Spinal cord (tissue), 10 donors: Measurements from ENCODE around the gene FOXO6. TPM values are rescaled to one million over a fixed set of nuclear protein-coding genes. Genes with fewer than 3 reads are reported as not detected.

Experiments used
- DNase-seq, 6 donors: peaks; one replicate each; pipeline versions ENCODE4 v3.0.0 to v3.0.0-alpha.2; 2013 to 2015; ENCODE audit warnings: low spot score in 6 of 6, low read depth in 4 of 6
- H3K27ac ChIP-seq: one replicate; pipeline ENCODE4 v1.5.1; 2013; ENCODE audit warnings: low read depth, low read length, control low read depth
- H3K27me3 ChIP-seq: one replicate; pipeline ENCODE4 v1.6.1; 2013; ENCODE audit warnings: low read length; ENCODE audit not compliant: control insufficient read depth, insufficient read depth
- H3K36me3 ChIP-seq: one replicate; pipeline ENCODE4 v1.6.1; 2013; ENCODE audit warnings: low read length; ENCODE audit not compliant: control insufficient read depth, insufficient read depth
- H3K4me1 ChIP-seq: one replicate; pipeline ENCODE4 v1.6.1; 2013; ENCODE audit warnings: low read length; ENCODE audit not compliant: control insufficient read depth, insufficient read depth
- H3K4me3 ChIP-seq: one replicate; pipeline ENCODE4 v1.5.1; 2013; ENCODE audit warnings: low read depth, low read length, control low read depth
- H3K9me3 ChIP-seq: one replicate; pipeline ENCODE4 v1.6.1; 2013; ENCODE audit warnings: low read length; ENCODE audit not compliant: control insufficient read depth, insufficient read depth
- WGBS: methylation state at CpG from one replicate; pipeline ENCODE4 v1.1.5; 2013; ENCODE audit warnings: missing lambda C conversion rate; ENCODE audit not compliant: insufficient coverage; 5-methylcytosine and 5-hydroxymethylcytosine counted together
- polyA plus RNA-seq, 2 donors: library from polyadenylated mRNA; unstranded; fragments of 120-200 nt; gene quantifications; one replicate each; pipeline ENCODE4 v1.2.1, GENCODE V29; 2013; ENCODE audit not compliant: insufficient read length in 2 of 2
- total RNA-seq, 2 donors: library from RNA; depleted of rRNA in 1 of 2; stranded (reverse); fragments of 120-200 nt in 1 of 2; fragments of >200 nt in 1 of 2; gene quantifications; one replicate each; pipeline versions ENCODE4 v1.2.3 to v1.2.4, GENCODE V29; 2013 to 2014
- donor health status: healthy.

Gene FOXO6
- total and polyA plus RNA-seq, 4 donors, result 1.9 to 11.0 (median 5.9) TPM

- no peaks in the 10 kb centered on the region for H3K9me3 ChIP-seq
- H3K4me3 ChIP-seq, result no peak overlapping the region
- WGBS, result no CpG with 5 or more reads among the region's 2 CpGs
- no peaks in the 10 kb centered on the region for H3K27me3 ChIP-seq
- H3K36me3 ChIP-seq, result no peaks in the 10 kb centered on the region
- no peak overlapping the region for H3K27ac ChIP-seq
- H3K4me1 ChIP-seq, result peaks cover 3% of the 10 kb centered on the region
- peak in 1 of 6 donors; percentile 34 for DNase-seq
Measured at GRCh38 chr1:41340655-41341364, 20.4 kb upstream of the FOXO6 start.

GRCh38 chr1:41341365-41341683 is 19.9 kb upstream of the FOXO6 start:
- H3K27ac ChIP-seq, result no peak overlapping the region
- H3K4me3 ChIP-seq, result no peak overlapping the region
- no peaks in the 10 kb centered on the region for H3K9me3 ChIP-seq
- DNase-seq, result no peak
- peaks cover 3% of the 10 kb centered on the region for H3K4me1 ChIP-seq
- H3K27me3 ChIP-seq, result no peaks in the 10 kb centered on the region
- H3K36me3 ChIP-seq, result no peaks in the 10 kb centered on the region

- no peaks in the 10 kb centered on the region for H3K36me3 ChIP-seq
- no peak overlapping the region for H3K4me3 ChIP-seq
- H3K27me3 ChIP-seq, result no peaks in the 10 kb centered on the region
- H3K27ac ChIP-seq, result no peak overlapping the region
- no peaks in the 10 kb centered on the region for H3K9me3 ChIP-seq
- peaks cover 3% of the 10 kb centered on the region for H3K4me1 ChIP-seq
- DNase-seq, result peak in 2 of 6 donors; percentile 76 to 78
- 35% methylated on average over 12 of the region's 15 CpGs for WGBS
Measured at GRCh38 chr1:41341772-41342562, 19.3 kb upstream of the FOXO6 start.

GRCh38 chr1:41342774-41343355 is 18.4 kb upstream of the FOXO6 start:
- H3K27me3 ChIP-seq, result no peaks in the 10 kb centered on the region
- 81% methylated on average over 3 of the region's 5 CpGs for WGBS

GRCh38 chr1:41343790-41344699 is 17.2 kb upstream of the FOXO6 start:
- Histone ChIP-seq H3K4me1 (peaks cover 3% of the 10 kb centered on the region), H3K4me3 (no peak overlapping the region), H3K27me3 (no peaks in the 10 kb centered on the region), H3K27ac (no peak overlapping the region), H3K9me3 (no peaks in the 10 kb centered on the region), H3K36me3 (no peaks in the 10 kb centered on the region)
- 85% methylated on average over 8 of the region's 17 CpGs for WGBS
- no peak for DNase-seq

More at GRCh38 chr1:41342774-41343355, 18.4 kb upstream of the FOXO6 start:
- Histone ChIP-seq H3K36me3 (no peaks in the 10 kb centered on the region), H3K4me1 (peaks cover 3% of the 10 kb centered on the region), H3K4me3 (no peak overlapping the region), H3K27ac (no peak overlapping the region), H3K9me3 (no peaks in the 10 kb centered on the region)
- DNase-seq, result no peak

- Histone ChIP-seq H3K36me3 (no peaks in the 10 kb centered on the region), H3K27me3 (no peaks in the 10 kb centered on the region), H3K4me3 (no peak overlapping the region), H3K4me1 (peaks cover 3% of the 10 kb centered on the region), H3K27ac (no peak overlapping the region), H3K9me3 (no peaks in the 10 kb centered on the region)
- DNase-seq, result no peak
- WGBS, result 60% methylated on average over 1 of the region's 5 CpGs
Measured at GRCh38 chr1:41344708-41345159, 16.5 kb upstream of the FOXO6 start.

GRCh38 chr1:41345434-41346075 is 15.7 kb upstream of the FOXO6 start:
- no peak for DNase-seq
- 97% methylated on average over 4 of the region's 4 CpGs for WGBS

GRCh38 chr1:41347276-41347675 is 14.0 kb upstream of the FOXO6 start:
- no peaks in the 10 kb centered on the region for H3K4me1 ChIP-seq
- no peak overlapping the region for H3K27ac ChIP-seq
- no peak for DNase-seq
- 73% methylated on average over 2 of the region's 2 CpGs for WGBS
- no peaks in the 10 kb centered on the region for H3K36me3 ChIP-seq
- no peaks in the 10 kb centered on the region for H3K27me3 ChIP-seq
- H3K4me3 ChIP-seq, result no peak overlapping the region
- no peaks in the 10 kb centered on the region for H3K9me3 ChIP-seq

More at GRCh38 chr1:41345434-41346075, 15.7 kb upstream of the FOXO6 start:
- H3K4me1 ChIP-seq, result peaks cover 3% of the 10 kb centered on the region
- H3K27ac ChIP-seq, result no peak overlapping the region
- H3K4me3 ChIP-seq, result no peak overlapping the region
- no peaks in the 10 kb centered on the region for H3K27me3 ChIP-seq
- no peaks in the 10 kb centered on the region for H3K9me3 ChIP-seq
- no peaks in the 10 kb centered on the region for H3K36me3 ChIP-seq

- Histone ChIP-seq H3K27ac (no peak overlapping the region), H3K36me3 (no peaks in the 10 kb centered on the region), H3K9me3 (no peaks in the 10 kb centered on the region), H3K4me3 (no peak overlapping the region), H3K27me3 (no peaks in the 10 kb centered on the region), H3K4me1 (no peaks in the 10 kb centered on the region)
- WGBS, result 71% methylated on average over 1 of the region's 4 CpGs
- no peak for DNase-seq
Measured at GRCh38 chr1:41348394-41348793, 12.8 kb upstream of the FOXO6 start.
